MCF 10A (cell line): ENCODE results near the gene MMP14. TPM values are rescaled to one million over a fixed set of nuclear protein-coding genes. Genes with fewer than 3 reads are reported as not detected.
A peak's percentile ranks its signal among the peaks of the same experiment; 100 is the strongest.

Source experiments
- BruUV-seq: library from RNA; stranded (reverse); fragments of 400-500 nt; replicated peaks from 2 replicates; lab custom pipeline; 2021; lab: Mats Ljungman, UMichigan
- CTCF ChIA-PET: fragments of 300-600 bp; sonication (Branson Sonifier 250); formaldehyde crosslinking; extraction: SDS; loops from one replicate; lab custom pipeline; 2021; ENCODE audit warnings: antibody characterized with exemption, inconsistent platforms; lab: Yijun Ruan, JAX
- POLR2A ChIA-PET: fragments of 300-600, 350-650 bp; sonication (Branson Sonifier 250); formaldehyde crosslinking; extraction: SDS; loops from one replicate; lab custom pipeline; 2020; ENCODE audit warnings: antibody characterized with exemption, inconsistent platforms; lab: Yijun Ruan, JAX
- DNase-seq: peaks from one replicate; pipeline ENCODE4 v3.0.0-alpha.2; 2018; ENCODE audit not compliant: unreplicated experiment
- H3K27ac Mint-ChIP-seq: one replicate; pipeline ENCODE4 v1.8.0; 2022; ENCODE audit warnings: mild to moderate bottlenecking, low read depth, mixed read lengths; ENCODE audit not compliant: unreplicated experiment
- H3K27me3 Mint-ChIP-seq: one replicate; pipeline ENCODE4 v1.8.0; 2022; ENCODE audit warnings: mixed read lengths; ENCODE audit not compliant: insufficient read depth, unreplicated experiment
- H3K36me3 Mint-ChIP-seq: one replicate; pipeline ENCODE4 v1.8.0; 2022; ENCODE audit warnings: mild to moderate bottlenecking, moderate library complexity, mixed read lengths; ENCODE audit not compliant: insufficient read depth, unreplicated experiment
- H3K4me1 Mint-ChIP-seq: one replicate; pipeline ENCODE4 v1.8.0; 2022; ENCODE audit warnings: mixed read lengths; ENCODE audit not compliant: insufficient read depth, unreplicated experiment
- H3K4me3 Mint-ChIP-seq: one replicate; pipeline ENCODE4 v1.8.0; 2022; ENCODE audit warnings: mild to moderate bottlenecking, moderate library complexity, mixed read lengths; ENCODE audit not compliant: unreplicated experiment
- H3K9me3 Mint-ChIP-seq: one replicate; pipeline ENCODE4 v1.8.0; 2022; ENCODE audit warnings: mixed read lengths; ENCODE audit not compliant: unreplicated experiment
- intact Hi-C: fragments of 100-400 bp; cut with micrococcal nuclease; formaldehyde crosslinking; loops from 2 replicates; pipeline ENCODE4 v1.14.1; 2022
- total RNA-seq: library from RNA; stranded (reverse); gene quantifications from 2 replicates; pipeline ENCODE4 v1.2.3, GENCODE V29; 2022
- TF ChIP-seq, protein P1 (sequence below): fragments of 200-600 bp; IDR thresholded peaks from one replicate; pipeline ENCODE4 v1.8.0; 2022; ENCODE audit warnings: antibody characterized with exemption, mild to moderate bottlenecking; ENCODE audit not compliant: unreplicated experiment

The MMP14 gene
- total RNA-seq, 1 experiment from 2014 or later = 71.5 TPM

DNA sequence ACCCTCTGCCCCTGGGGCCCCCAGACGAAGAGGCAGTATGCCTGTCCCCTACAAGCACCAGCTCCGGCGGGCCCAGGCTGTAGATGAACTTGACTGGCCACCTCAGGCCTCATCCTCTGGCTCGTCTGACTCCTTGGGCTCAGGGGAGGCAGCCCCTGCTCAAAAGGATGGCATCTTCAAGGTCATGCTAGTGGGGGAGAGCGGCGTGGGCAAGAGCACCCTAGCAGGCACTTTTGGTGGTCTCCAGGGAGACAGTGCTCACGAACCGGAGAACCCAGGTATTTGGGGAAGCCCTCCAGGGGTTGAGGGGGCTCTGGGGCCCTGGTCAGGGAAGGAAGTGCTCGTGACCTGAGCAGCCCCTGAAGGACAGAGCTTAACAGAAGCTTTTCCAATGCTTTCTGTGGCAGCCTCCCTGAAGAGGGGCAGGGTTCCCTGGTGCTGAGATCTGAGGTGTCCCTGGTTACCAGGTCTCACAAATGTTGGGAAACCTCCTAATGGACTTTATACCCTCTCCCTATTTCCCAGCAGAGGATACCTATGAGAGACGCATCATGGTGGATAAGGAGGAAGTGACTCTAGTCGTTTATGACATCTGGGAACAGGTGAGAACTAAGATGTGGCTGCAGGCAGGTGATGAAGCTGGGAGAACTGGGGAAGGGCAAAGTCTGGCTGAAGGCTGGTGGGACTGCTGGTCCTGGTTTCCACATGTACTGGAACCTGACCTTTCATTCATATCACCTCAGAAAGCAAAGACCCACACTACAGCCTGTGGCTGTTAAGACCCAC is 48.5 kb downstream of the MMP14 start:
- Mint-ChIP-seq H3K4me1 (peaks cover 18% of the 10 kb centered on the region), H3K27ac (no peak overlapping the region), H3K9me3 (no peaks in the 10 kb centered on the region), H3K36me3 (peaks cover 6% of the 10 kb centered on the region), H3K4me3 (peak overlapping the region; percentile 95), H3K27me3 (no peaks in the 10 kb centered on the region)
- no TSS peak for BruUV-seq
- DNase-seq = no peak
- TF ChIP-seq, protein P1, sequence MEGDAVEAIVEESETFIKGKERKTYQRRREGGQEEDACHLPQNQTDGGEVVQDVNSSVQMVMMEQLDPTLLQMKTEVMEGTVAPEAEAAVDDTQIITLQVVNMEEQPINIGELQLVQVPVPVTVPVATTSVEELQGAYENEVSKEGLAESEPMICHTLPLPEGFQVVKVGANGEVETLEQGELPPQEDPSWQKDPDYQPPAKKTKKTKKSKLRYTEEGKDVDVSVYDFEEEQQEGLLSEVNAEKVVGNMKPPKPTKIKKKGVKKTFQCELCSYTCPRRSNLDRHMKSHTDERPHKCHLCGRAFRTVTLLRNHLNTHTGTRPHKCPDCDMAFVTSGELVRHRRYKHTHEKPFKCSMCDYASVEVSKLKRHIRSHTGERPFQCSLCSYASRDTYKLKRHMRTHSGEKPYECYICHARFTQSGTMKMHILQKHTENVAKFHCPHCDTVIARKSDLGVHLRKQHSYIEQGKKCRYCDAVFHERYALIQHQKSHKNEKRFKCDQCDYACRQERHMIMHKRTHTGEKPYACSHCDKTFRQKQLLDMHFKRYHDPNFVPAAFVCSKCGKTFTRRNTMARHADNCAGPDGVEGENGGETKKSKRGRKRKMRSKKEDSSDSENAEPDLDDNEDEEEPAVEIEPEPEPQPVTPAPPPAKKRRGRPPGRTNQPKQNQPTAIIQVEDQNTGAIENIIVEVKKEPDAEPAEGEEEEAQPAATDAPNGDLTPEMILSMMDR = no peak
- POLR2A ChIA-PET = interaction anchor here (0.6 to 10.8 kb wide), 7 partner anchors 9 to 1442 kb away, joined by 3 to 116 read pairs (median 5); partner anchors contain the start of gene LRP10
- CTCF ChIA-PET = interaction anchor here (0.6 to 9.9 kb wide), 13 partner anchors 11 to 1228 kb away, joined by 3 to 100 read pairs (median 4); partner anchors contain the start of gene LRP10
- intact Hi-C loops = no loop called here

DNA sequence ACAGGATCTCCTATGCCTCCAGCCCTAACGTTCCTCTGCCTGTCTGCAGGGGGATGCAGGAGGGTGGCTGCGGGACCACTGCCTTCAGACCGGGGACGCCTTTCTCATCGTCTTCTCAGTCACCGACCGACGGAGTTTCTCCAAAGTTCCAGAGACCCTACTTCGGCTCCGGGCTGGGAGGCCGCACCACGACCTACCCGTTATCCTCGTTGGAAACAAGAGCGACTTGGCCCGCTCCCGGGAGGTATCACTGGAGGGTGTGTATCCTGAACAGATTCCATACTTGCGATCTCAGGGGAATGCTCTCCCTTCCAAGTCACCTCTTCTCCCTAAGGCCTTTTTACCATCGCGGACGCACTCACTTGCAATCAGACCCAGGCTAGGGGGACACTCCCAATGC is 49.6 kb downstream of the MMP14 start:
- intact Hi-C loops = no loop called here
- Mint-ChIP-seq H3K4me3 (peak overlapping the region; percentile 95), H3K27ac (no peak overlapping the region), H3K9me3 (no peaks in the 10 kb centered on the region), H3K27me3 (no peaks in the 10 kb centered on the region), H3K4me1 (peaks cover 26% of the 10 kb centered on the region), H3K36me3 (peaks cover 6% of the 10 kb centered on the region)
- DNase-seq = no peak
- POLR2A ChIA-PET = interaction anchor here (0.8 to 10.8 kb wide), 10 partner anchors 12 to 321 kb away, joined by 3 to 116 read pairs (median 4); partner anchors contain the start of genes LRP10, PRMT5 and RBM23
- TF ChIP-seq, protein P1 = no peak
- CTCF ChIA-PET = interaction anchor here (0.6 to 9.9 kb wide), 8 partner anchors 10 to 329 kb away, joined by 3 to 100 read pairs (median 5); partner anchors contain the start of genes LRP10 and PRMT5
- no TSS peak for BruUV-seq

DNA sequence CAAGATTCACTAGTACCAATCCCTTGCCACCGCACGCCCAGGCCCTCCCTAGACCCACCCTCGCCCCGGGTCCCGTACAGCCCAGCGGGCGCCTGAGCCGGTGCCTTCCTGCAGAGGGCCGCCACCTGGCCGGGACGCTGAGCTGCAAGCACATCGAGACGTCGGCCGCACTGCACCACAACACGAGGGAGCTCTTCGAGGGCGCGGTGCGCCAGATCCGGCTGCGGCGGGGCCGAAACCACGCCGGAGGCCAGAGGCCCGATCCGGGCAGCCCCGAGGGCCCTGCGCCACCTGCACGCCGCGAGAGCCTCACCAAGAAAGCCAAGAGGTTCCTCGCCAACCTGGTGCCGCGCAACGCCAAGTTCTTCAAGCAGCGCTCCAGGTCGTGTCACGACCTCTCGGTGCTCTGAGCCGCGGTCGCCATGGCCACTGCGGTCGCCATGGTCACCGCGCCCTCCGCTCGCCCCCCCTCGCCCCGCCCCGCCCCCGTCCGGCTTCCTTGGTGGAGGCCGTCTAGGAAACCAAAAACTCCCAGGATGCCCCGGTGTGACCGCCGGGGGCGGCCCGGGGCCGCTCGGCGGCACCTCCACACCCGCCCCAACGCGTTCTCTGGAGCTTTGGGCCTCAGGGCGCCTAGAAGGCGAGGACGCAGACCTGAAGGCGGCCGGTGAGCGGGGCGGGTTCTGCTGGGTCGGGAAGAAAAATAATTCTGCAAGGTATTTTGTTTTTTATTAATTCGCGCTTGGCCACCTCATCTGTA is 50.3 kb downstream of the MMP14 start:
- Mint-ChIP-seq H3K4me1 (peaks cover 25% of the 10 kb centered on the region), H3K36me3 (peaks cover 6% of the 10 kb centered on the region), H3K27ac (peak overlapping the region; percentile 90), H3K4me3 (peak overlapping the region; percentile 95), H3K9me3 (no peaks in the 10 kb centered on the region), H3K27me3 (no peaks in the 10 kb centered on the region)
- POLR2A ChIA-PET = interaction anchor here (0.6 to 10.8 kb wide), 9 partner anchors 11 to 322 kb away, joined by 3 to 116 read pairs (median 5); partner anchors contain the start of genes LRP10, PRMT5 and RBM23
- peak; percentile 82 for DNase-seq
- BruUV-seq = no TSS peak
- TF ChIP-seq, protein P1 = no peak
- intact Hi-C loops = loop anchor here (1.0 kb wide), 1 partner anchor 14 kb away; no protein-coding TSS in a partner anchor
- CTCF ChIA-PET = interaction anchor here (0.6 to 9.9 kb wide), 9 partner anchors 9 to 330 kb away, joined by 3 to 100 read pairs (median 4); partner anchors contain the start of genes LRP10 and PRMT5
